GM23248 (cell line): ENCODE measurements around the gene KATNAL1. TPM values are rescaled to one million over a fixed set of nuclear protein-coding genes. Genes with fewer than 3 reads are reported as not detected.
A peak's percentile ranks its signal among the peaks of the same experiment; 100 is the strongest.

Experiments used
- DNase-seq: peaks from one replicate; pipeline ENCODE4 v3.0.0-alpha.2; 2015
- H2AFZ ChIP-seq: fragments of 200-600 bp; sonication (generic); 2 replicates; pipeline ENCODE4 v1.6.1; 2016; ENCODE audit warnings: antibody characterized with exemption
- H3F3A ChIP-seq: fragments of 200-600 bp; sonication (generic); 2 replicates; pipeline ENCODE4 v1.6.1; 2016; ENCODE audit warnings: mild to moderate bottlenecking, antibody characterized with exemption, mixed run types; ENCODE audit not compliant: insufficient read depth
- H3K27ac ChIP-seq: fragments of 200-600 bp; sonication (generic); 2 replicates; pipeline ENCODE4 v1.5.1; 2016; ENCODE audit warnings: mild to moderate bottlenecking
- H3K27me3 ChIP-seq: fragments of 200-600 bp; sonication (generic); replicated peaks from 2 replicates; pipeline ENCODE4 v1.6.1; 2016; ENCODE audit warnings: mild to moderate bottlenecking; ENCODE audit not compliant: insufficient read depth
- H3K36me3 ChIP-seq: fragments of 200-600 bp; sonication (generic); 2 replicates; pipeline ENCODE4 v1.6.1; 2016; ENCODE audit warnings: low read depth, mild to moderate bottlenecking
- H3K4me1 ChIP-seq: fragments of 200-600 bp; sonication (generic); 2 replicates; pipeline ENCODE4 v1.6.1; 2016; ENCODE audit warnings: mild to moderate bottlenecking; ENCODE audit not compliant: insufficient read depth
- H3K4me2 ChIP-seq: fragments of 200-600 bp; sonication (generic); one replicate; pipeline ENCODE4 v1.6.1; 2016; ENCODE audit warnings: mild to moderate bottlenecking; ENCODE audit not compliant: unreplicated experiment
- H3K4me3 ChIP-seq: fragments of 200-600 bp; sonication (generic); 2 replicates; pipeline ENCODE4 v1.5.1; 2016; ENCODE audit warnings: mild to moderate bottlenecking
- H3K79me2 ChIP-seq: fragments of 200-600 bp; sonication (generic); 2 replicates; pipeline ENCODE4 v1.6.1; 2016; ENCODE audit warnings: mild to moderate bottlenecking; ENCODE audit not compliant: insufficient read depth
- H3K9ac ChIP-seq: fragments of 200-600 bp; sonication (generic); 2 replicates; pipeline ENCODE4 v1.6.1; 2016; ENCODE audit warnings: mild to moderate bottlenecking
- H3K9me2 ChIP-seq: fragments of 200-600 bp; sonication (generic); 2 replicates; pipeline ENCODE4 v1.6.1; 2016; ENCODE audit warnings: mixed run types, mild to moderate bottlenecking, moderate library complexity; ENCODE audit not compliant: insufficient read depth
- H3K9me3 ChIP-seq: fragments of 200-600 bp; sonication (generic); one replicate; pipeline ENCODE4 v1.6.1; 2017; ENCODE audit warnings: low read depth
- H4K20me1 ChIP-seq: fragments of 200-600 bp; sonication (generic); 2 replicates; pipeline ENCODE4 v1.6.0; 2016; ENCODE audit not compliant: insufficient read depth
- EZH2 ChIP-seq: fragments of 200-600 bp; sonication (generic); IDR thresholded peaks from 2 replicates; pipeline ENCODE4 v1.6.1; 2018; ENCODE audit warnings: antibody characterized with exemption, mild to moderate bottlenecking; ENCODE audit not compliant: insufficient read depth, poor library complexity, severe bottlenecking
- EZH2phosphoT487 ChIP-seq: fragments of 200-600 bp; sonication (generic); IDR thresholded peaks from 2 replicates; pipeline ENCODE4 v1.6.1; 2018; ENCODE audit warnings: antibody characterized with exemption, moderate library complexity, mild to moderate bottlenecking, low read depth; ENCODE audit not compliant: insufficient read depth
- WGBS, 2 experiments: methylation state at CpG; one replicate each; pipeline ENCODE4 v1.1.6; 2015 to 2017; ENCODE audit warnings: low lambda C conversion rate in 2 of 2, low coverage in 1 of 2; ENCODE audit errors: missing lambda C conversion rate in 2 of 2; 5-methylcytosine and 5-hydroxymethylcytosine counted together
- in situ Hi-C: fragments of 300-500 bp; cut with MboI; formaldehyde crosslinking; loops from 2 replicates; pipeline ENCODE4 v1.15.0; 2020
- polyA plus RNA-seq: library from polyadenylated mRNA; unstranded; fragments of >200 nt; fragmentation: Nextera tagmentation; extraction: Ambion mirVana; gene quantifications from 2 replicates; pipeline ENCODE4 v1.2.1, GENCODE V29; 2016
- total RNA-seq: library from RNA; depleted of rRNA; stranded (reverse); fragments of >200 nt; shearing (Covaris generic); gene quantifications from 2 replicates; pipeline ENCODE4 v1.2.3, GENCODE V29; 2014

The KATNAL1 gene
- total and polyA plus RNA-seq, 2 experiments from 2014 or later, result 23.1 to 34.8 TPM

DNA sequence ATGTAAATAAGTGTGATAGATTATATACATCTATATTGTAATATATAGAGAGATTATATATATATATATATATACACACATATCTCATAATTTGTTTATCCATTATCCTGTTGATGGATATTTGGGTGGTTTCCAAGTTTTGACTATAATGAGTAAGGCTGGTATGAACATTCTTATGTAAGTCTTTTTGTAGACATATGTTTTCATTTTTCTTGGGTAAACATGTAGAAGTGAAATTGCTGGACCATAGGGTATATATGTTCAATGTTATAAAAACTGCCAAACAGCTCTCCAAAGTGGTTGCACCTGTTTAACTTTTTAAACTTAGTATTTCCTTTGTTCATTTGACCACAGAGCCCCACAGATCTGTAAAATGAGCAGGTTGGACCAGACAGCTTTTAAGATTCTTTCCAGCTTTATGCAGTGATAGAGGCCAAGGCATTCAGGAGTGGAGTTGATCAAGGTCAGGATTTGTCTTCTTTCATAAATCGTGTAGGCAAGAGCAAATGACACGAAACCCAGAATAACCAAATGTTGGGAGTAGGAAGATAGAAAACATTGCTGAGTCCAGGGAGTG, 21.7 kb upstream of the KATNAL1 start:
- Histone ChIP-seq H4K20me1 (no peaks in the 10 kb centered on the region), H3K9ac (no peak overlapping the region), H3K4me1 (no peaks in the 10 kb centered on the region), H3K4me3 (no peak overlapping the region), H3K9me3 (no peaks in the 10 kb centered on the region), H3K79me2 (no peaks in the 10 kb centered on the region), H3K9me2 (no peaks in the 10 kb centered on the region), H3F3A (no peaks in the 10 kb centered on the region), H3K36me3 (no peaks in the 10 kb centered on the region), H3K4me2 (no peak overlapping the region), H3K27me3 (no peaks in the 10 kb centered on the region), H3K27ac (no peak overlapping the region), H2AFZ (no peak overlapping the region)
- TF ChIP-seq EZH2 (no peak), EZH2phosphoT487 (no peak)
- in situ Hi-C loops, result no loop called here
- DNase-seq, result peak; percentile 25
- 40 to 53% methylated on average over 2 of the region's 2 CpGs for WGBS, 2 experiments

DNA sequence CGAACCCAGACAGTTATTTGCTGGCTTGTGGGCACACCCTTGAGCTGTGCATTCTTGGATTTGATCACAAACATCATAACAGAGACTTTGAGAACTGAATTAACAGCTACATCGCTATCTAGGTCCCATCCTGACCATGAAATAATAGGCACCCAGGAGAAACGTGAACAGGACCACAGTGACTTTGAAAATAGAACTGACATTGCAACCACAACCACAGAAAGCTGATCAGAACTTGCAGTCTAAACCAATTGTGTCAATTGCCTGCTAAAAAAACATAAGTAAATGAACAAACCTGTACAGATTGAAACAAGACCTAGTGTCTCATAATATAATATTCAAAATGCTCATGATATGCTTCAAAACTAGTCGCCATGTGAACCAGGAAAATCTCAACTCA, 18.3 kb upstream of the KATNAL1 start:
- H3K4me1 ChIP-seq, result peaks cover 12% of the 10 kb centered on the region
- H3F3A ChIP-seq, result no peaks in the 10 kb centered on the region
- no peak overlapping the region for H3K4me2 ChIP-seq
- H3K27ac ChIP-seq, result no peak overlapping the region
- no peaks in the 10 kb centered on the region for H3K36me3 ChIP-seq
- H3K79me2 ChIP-seq, result no peaks in the 10 kb centered on the region
- WGBS, 2 experiments, result 67 to 75% methylated on average over 4 of the region's 4 CpGs
- no peak for DNase-seq
- H2AFZ ChIP-seq, result no peak overlapping the region
- no peak overlapping the region for H3K9ac ChIP-seq
- H4K20me1 ChIP-seq, result no peaks in the 10 kb centered on the region
- no peak for TF ChIP-seq EZH2
- no peak for TF ChIP-seq EZH2phosphoT487
- H3K9me3 ChIP-seq, result no peaks in the 10 kb centered on the region
- H3K27me3 ChIP-seq, result no peaks in the 10 kb centered on the region
- no peak overlapping the region for H3K4me3 ChIP-seq
- no peaks in the 10 kb centered on the region for H3K9me2 ChIP-seq
- in situ Hi-C loops, result no loop called here

DNA sequence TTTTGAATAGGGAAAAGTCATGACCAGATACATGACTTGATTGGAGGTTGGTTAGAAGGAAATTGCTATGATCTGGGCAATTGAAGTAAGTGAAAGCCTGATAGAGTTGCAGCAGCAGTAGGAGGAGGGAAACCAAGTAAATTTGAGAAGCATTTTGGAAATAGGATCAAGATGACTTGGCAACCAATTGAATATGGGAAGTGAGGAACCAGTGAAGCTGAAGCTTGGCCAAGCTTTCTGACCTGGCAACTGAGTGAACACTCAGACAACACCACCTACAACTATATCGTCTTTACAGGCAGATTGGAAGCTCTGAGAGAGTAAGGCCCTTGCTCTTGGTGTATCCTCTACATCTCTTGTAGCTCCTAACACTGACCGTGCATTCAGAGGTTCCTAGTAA, 16.2 kb upstream of the KATNAL1 start:
- Histone ChIP-seq H3K9ac (no peak overlapping the region), H2AFZ (no peak overlapping the region), H4K20me1 (no peaks in the 10 kb centered on the region), H3K4me1 (peaks cover 12% of the 10 kb centered on the region), H3K27ac (no peak overlapping the region), H3K4me3 (no peak overlapping the region), H3K36me3 (no peaks in the 10 kb centered on the region), H3K79me2 (no peaks in the 10 kb centered on the region), H3K9me2 (no peaks in the 10 kb centered on the region), H3K9me3 (no peaks in the 10 kb centered on the region), H3K4me2 (no peak overlapping the region), H3F3A (no peaks in the 10 kb centered on the region), H3K27me3 (no peaks in the 10 kb centered on the region)
- 30 to 49% methylated on average over 2 of the region's 2 CpGs for WGBS, 2 experiments
- peak; percentile 22 for DNase-seq
- TF ChIP-seq EZH2phosphoT487 (no peak), EZH2 (no peak)
- in situ Hi-C loops, result no loop called here

DNA sequence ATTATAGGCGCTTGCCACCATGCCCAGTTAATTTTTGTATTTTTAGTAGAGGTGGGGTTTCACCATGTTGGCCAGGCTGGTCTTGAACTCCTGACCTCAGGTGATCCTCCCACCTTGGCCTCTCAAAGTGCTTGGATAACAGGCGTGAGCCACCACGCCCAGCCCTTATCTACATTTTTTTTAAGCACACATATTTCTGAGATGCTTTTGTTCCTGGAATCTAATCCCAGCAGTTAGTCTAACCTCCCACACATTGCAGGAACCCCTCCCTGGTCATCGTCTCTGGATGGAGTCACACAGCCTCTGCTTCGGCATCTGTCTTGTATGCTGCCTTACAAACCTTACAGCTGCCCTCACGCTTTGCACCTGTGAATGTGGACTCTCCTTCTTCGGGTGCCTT, 15.1 kb upstream of the KATNAL1 start:
- H3K79me2 ChIP-seq, result no peaks in the 10 kb centered on the region
- H3K4me1 ChIP-seq, result peaks cover 12% of the 10 kb centered on the region
- no peak overlapping the region for H3K4me3 ChIP-seq
- TF ChIP-seq EZH2phosphoT487 (no peak), EZH2 (no peak)
- H3K9ac ChIP-seq, result no peak overlapping the region
- no peaks in the 10 kb centered on the region for H4K20me1 ChIP-seq
- no peak for DNase-seq
- 94 to 96% methylated on average over 7 of the region's 7 CpGs for WGBS, 2 experiments
- no peaks in the 10 kb centered on the region for H3K9me3 ChIP-seq
- H3K4me2 ChIP-seq, result no peak overlapping the region
- no peaks in the 10 kb centered on the region for H3K9me2 ChIP-seq
- H3F3A ChIP-seq, result no peaks in the 10 kb centered on the region
- in situ Hi-C loops, result no loop called here
- no peaks in the 10 kb centered on the region for H3K36me3 ChIP-seq
- no peak overlapping the region for H2AFZ ChIP-seq
- H3K27ac ChIP-seq, result no peak overlapping the region
- no peaks in the 10 kb centered on the region for H3K27me3 ChIP-seq

DNA sequence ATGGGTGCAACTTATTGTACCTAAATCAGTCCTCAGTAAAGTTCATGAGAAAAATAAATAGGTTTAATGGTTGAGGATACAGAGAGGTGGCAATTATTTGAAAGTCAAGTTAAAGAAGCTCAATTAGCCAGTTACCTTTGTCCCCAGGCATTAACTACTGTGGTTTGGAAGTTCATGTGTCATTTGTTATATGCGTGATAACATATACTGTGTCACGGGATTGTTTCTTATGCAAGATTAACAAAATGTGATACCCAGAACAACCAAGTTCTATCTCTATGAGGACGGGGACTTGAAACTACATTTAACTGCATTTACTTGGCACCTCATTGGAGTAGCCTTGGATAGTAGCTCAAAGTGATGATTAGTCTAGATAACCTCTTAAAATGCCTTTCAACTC, 13.9 kb upstream of the KATNAL1 start:
- no peak overlapping the region for H2AFZ ChIP-seq
- TF ChIP-seq EZH2, result no peak
- TF ChIP-seq EZH2phosphoT487, result no peak
- DNase-seq, result no peak
- no peaks in the 10 kb centered on the region for H3K79me2 ChIP-seq
- no peak overlapping the region for H3K4me2 ChIP-seq
- no peak overlapping the region for H3K27ac ChIP-seq
- no peaks in the 10 kb centered on the region for H3F3A ChIP-seq
- no peaks in the 10 kb centered on the region for H4K20me1 ChIP-seq
- in situ Hi-C loops, result no loop called here
- peaks cover 12% of the 10 kb centered on the region for H3K4me1 ChIP-seq
- no peak overlapping the region for H3K4me3 ChIP-seq
- H3K9me3 ChIP-seq, result no peaks in the 10 kb centered on the region
- WGBS, 2 experiments, result 95 to 97% methylated on average over 3 of the region's 3 CpGs
- H3K9ac ChIP-seq, result no peak overlapping the region
- H3K9me2 ChIP-seq, result no peaks in the 10 kb centered on the region
- no peaks in the 10 kb centered on the region for H3K36me3 ChIP-seq
- H3K27me3 ChIP-seq, result no peaks in the 10 kb centered on the region
